Osteoblast (primary cell): Measurements from ENCODE around the gene CAST. TPM values are rescaled to one million over a fixed set of nuclear protein-coding genes. Genes with fewer than 3 reads are reported as not detected.

Source experiments
- DNase-seq: peaks from one replicate; pipeline ENCODE4 v3.0.0; 2011; ENCODE audit warnings: low spot score, mixed read lengths; ENCODE audit not compliant: insufficient read length; ENCODE audit errors: missing footprints
- H2AFZ ChIP-seq: 2 replicates; pipeline ENCODE4 v1.6.0; 2011; ENCODE audit warnings: mild to moderate bottlenecking, low read length
- H3K27ac ChIP-seq: 2 replicates; pipeline ENCODE4 v1.5.1; 2011; ENCODE audit warnings: mild to moderate bottlenecking, low read depth, low read length, moderate library complexity
- H3K27me3 ChIP-seq: 2 replicates; pipeline ENCODE4 v1.6.0; 2012; ENCODE audit warnings: mild to moderate bottlenecking, control low read depth, inconsistent platforms, low read length, moderate library complexity; ENCODE audit not compliant: insufficient read depth
- H3K36me3 ChIP-seq: 2 replicates; pipeline ENCODE4 v1.5.1; 2011; ENCODE audit warnings: mild to moderate bottlenecking, low read length, control low read depth, moderate library complexity; ENCODE audit not compliant: insufficient read depth
- H3K4me1 ChIP-seq: 2 replicates; pipeline ENCODE4 v1.5.1; 2011; ENCODE audit warnings: mild to moderate bottlenecking, low read length, control low read depth, moderate library complexity; ENCODE audit not compliant: insufficient read depth
- H3K4me2 ChIP-seq: 2 replicates; pipeline ENCODE4 v1.6.0; 2011; ENCODE audit warnings: mild to moderate bottlenecking, low read length; ENCODE audit not compliant: insufficient read depth
- H3K4me3 ChIP-seq: fragments of 200-600 bp; sonication (generic); 3 replicates; pipeline ENCODE4 v1.5.1; 2012; ENCODE audit warnings: mild to moderate bottlenecking, low read length, inconsistent platforms; ENCODE audit not compliant: insufficient read depth
- H3K79me2 ChIP-seq: 2 replicates; pipeline ENCODE4 v1.6.0; 2012; ENCODE audit warnings: mild to moderate bottlenecking, low read length, control low read depth, inconsistent platforms; ENCODE audit not compliant: insufficient read depth
- H3K9me3 ChIP-seq: 2 replicates; pipeline ENCODE4 v1.5.1; 2011; ENCODE audit warnings: low read depth, low read length, control low read depth
- H4K20me1 ChIP-seq: 2 replicates; pipeline ENCODE4 v1.6.0; 2012; ENCODE audit warnings: mild to moderate bottlenecking, low read length, control low read depth; ENCODE audit not compliant: insufficient read depth
- CTCF ChIP-seq: IDR thresholded peaks from 2 replicates; pipeline ENCODE4 v1.5.1; 2011; ENCODE audit warnings: mild to moderate bottlenecking, low read depth, low read length, moderate library complexity; ENCODE audit errors: extremely low read depth
- total RNA-seq: library from RNA; depleted of rRNA; stranded (reverse); fragments of >200 nt; gene quantifications from 2 replicates; pipeline ENCODE4 v1.2.3, GENCODE V29; 2012

CAST gene
- total RNA-seq, 1 donor = 278 TPM

- Histone ChIP-seq H3K79me2 (peaks cover 56% of the 10 kb centered on the region), H3K9me3 (no peaks in the 10 kb centered on the region), H4K20me1 (no peaks in the 10 kb centered on the region), H3K4me3 (no peak overlapping the region), H3K36me3 (no peaks in the 10 kb centered on the region), H2AFZ (no peak overlapping the region), H3K4me2 (no peak overlapping the region), H3K27me3 (no peaks in the 10 kb centered on the region), H3K27ac (no peak overlapping the region), H3K4me1 (peaks cover 21% of the 10 kb centered on the region)
- no peak for DNase-seq
- no peak for TF ChIP-seq CTCF
These were observed 15.3 kb downstream of the CAST start for GRCh38 chr5:96677496-96677895.

GRCh38 chr5:96679293-96679692 is 17.1 kb downstream of the CAST start:
- Histone ChIP-seq H2AFZ (no peak overlapping the region), H3K4me3 (no peak overlapping the region), H3K36me3 (no peaks in the 10 kb centered on the region), H4K20me1 (no peaks in the 10 kb centered on the region), H3K27me3 (no peaks in the 10 kb centered on the region), H3K9me3 (no peaks in the 10 kb centered on the region), H3K27ac (peak overlapping the region; percentile 15), H3K4me2 (no peak overlapping the region), H3K79me2 (peaks cover 59% of the 10 kb centered on the region), H3K4me1 (peaks cover 21% of the 10 kb centered on the region)
- no peak for DNase-seq
- no peak for TF ChIP-seq CTCF

- H3K4me1 ChIP-seq = peaks cover 12% of the 10 kb centered on the region
- DNase-seq = peak; percentile 76
- peak overlapping the region; percentile 86 for H3K27ac ChIP-seq
- peak overlapping the region; percentile 72 for H3K4me2 ChIP-seq
- no peaks in the 10 kb centered on the region for H3K27me3 ChIP-seq
- no peak for TF ChIP-seq CTCF
- peak overlapping the region; percentile 11 for H2AFZ ChIP-seq
- peaks cover 4% of the 10 kb centered on the region for H3K36me3 ChIP-seq
- H4K20me1 ChIP-seq = no peaks in the 10 kb centered on the region
- peaks cover 57% of the 10 kb centered on the region for H3K79me2 ChIP-seq
- no peaks in the 10 kb centered on the region for H3K9me3 ChIP-seq
- peak overlapping the region; percentile 39 for H3K4me3 ChIP-seq
These were observed 18.7 kb downstream of the CAST start for GRCh38 chr5:96680759-96681470.

- Histone ChIP-seq H2AFZ (no peak overlapping the region), H3K4me3 (no peak overlapping the region), H3K4me1 (peaks cover 23% of the 10 kb centered on the region), H3K9me3 (no peaks in the 10 kb centered on the region), H3K27ac (no peak overlapping the region), H3K79me2 (peaks cover 52% of the 10 kb centered on the region), H4K20me1 (no peaks in the 10 kb centered on the region), H3K36me3 (peaks cover 4% of the 10 kb centered on the region), H3K27me3 (no peaks in the 10 kb centered on the region), H3K4me2 (no peak overlapping the region)
- peak; percentile 21 for DNase-seq
- TF ChIP-seq CTCF = no peak
These were observed 21.2 kb downstream of the CAST start for GRCh38 chr5:96683392-96683791.
